Measurements from ENCODE around the gene ITFG1. TPM values are rescaled to one million over a fixed set of nuclear protein-coding genes. Genes with fewer than 3 reads are reported as not detected.
"Not testable (repeated sequence)": the region's sequence is repeated elsewhere in the genome, so short reads cannot be mapped to it uniquely, and the experiment has no call there.

The ITFG1 gene
- total RNA-seq, 1 donor from 2014 or later, result 40.9 TPM

DNA sequence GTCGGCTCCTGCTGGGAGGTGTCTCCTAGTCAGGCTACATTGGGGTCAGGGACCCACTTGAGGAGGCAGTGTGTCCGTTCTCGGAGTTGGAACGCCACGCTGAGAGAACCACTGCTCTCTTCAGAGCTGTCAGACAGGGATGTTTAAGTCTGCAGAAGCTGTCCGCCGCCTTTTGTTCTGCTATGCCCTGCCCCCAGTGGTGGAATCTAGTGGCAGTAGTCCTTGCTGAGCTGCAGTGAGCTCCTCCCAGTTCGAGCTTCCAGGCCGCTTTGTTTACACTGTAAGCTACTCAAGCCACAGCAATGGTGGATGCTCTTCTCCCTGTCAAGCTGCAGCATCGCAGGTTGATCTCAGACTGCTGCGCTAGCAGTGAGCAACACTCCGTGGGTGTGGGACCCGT is 36.0 kb downstream of the ITFG1 start:
- DNase-seq (ENCODE audit: low spot score), result no peak

DNA sequence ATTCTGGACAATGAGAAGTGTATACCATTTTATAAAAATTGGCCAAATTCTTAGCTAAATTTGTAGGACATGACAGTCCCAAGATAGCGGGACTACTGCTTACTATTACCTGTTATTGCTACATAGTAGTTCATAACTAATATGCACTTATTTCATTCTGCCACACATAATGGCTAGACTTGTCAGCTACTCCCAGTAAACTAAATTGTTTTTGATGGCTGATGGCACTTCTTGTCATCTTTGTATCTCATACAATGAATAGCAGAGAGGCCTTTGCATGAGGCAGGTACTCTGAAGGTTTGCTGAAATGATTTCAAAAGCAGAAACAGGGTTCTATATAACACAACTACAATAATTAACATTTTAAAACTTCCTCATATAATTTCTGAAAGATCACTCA is 44.0 kb downstream of the ITFG1 start:
- no peak for DNase-seq (ENCODE audit: low spot score)

DNA sequence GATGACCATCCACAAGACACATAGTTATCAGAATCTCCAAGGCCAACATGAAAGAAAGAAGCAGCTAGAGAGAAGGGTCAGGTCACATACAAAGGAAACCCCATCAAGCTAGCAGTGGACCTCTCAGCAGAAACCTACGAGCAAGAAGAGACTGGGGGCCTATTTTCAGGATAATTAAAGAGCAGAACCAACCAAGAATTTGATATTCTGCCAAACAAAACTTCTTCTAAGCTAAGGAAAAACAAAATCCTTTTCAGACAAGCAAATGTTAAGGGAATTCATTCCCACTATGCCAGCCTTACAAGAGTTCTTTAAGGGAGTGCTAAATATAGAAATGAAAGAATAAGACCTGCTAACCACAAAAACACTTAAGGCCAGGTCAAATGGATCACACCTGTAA is 47.8 kb downstream of the ITFG1 start:
- no peak for DNase-seq (ENCODE audit: low spot score)

DNA sequence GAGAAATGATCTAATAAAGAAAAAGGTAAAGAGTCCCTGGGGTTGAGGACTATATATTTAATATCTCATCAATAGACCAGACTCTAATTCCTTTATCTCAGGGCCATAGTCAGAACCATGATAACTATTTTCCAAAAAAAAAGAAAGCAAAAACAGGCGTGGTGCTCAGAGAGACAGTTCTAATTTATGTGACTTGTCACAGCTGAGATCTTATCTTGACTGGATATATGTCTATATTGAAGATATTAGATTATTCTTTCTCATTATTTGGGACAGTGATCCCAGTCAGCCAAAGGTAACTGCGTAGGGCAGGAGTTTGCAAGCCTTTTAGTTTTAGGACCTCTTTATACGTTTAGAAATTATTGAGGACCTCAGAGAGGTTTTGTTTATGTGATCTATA is 52.4 kb downstream of the ITFG1 start:
- no peak for DNase-seq (ENCODE audit: low spot score)

DNA sequence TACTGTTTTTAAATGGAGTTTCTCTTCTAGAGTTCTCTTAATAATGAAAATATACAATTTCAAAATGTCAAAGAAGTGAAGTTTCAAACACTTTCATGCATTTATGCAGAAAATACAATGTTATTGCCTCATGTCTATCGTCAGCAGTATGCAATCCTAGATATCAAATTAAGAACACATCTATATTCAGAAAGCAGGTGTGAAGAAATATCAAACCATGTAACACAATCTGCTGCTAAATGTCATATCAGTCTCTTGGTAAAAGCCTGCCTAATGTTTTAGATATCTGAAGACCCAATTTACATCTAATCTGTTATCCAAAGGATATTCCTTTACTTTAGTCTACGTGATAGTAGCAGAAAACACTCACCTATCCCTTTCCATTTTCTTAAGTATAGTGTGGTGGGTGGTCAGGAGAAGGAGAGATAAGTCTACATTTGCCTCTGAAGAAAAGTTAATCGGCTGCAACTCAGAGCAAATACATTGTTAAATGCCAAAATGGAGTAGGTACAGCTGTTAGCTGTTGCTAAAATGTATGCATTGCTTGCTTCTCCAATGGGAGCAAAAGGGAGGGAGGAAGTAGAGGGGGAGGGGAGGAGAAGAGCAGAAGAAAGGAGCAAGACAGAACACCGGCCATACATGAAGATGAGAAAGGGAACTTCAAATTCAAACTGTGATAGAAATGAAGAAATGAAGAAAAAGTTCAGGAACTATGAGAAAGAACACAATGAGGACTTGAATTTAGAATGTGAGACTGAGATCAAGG is 64.9 kb downstream of the ITFG1 start:
- no peak for DNase-seq (ENCODE audit: low spot score)

DNA sequence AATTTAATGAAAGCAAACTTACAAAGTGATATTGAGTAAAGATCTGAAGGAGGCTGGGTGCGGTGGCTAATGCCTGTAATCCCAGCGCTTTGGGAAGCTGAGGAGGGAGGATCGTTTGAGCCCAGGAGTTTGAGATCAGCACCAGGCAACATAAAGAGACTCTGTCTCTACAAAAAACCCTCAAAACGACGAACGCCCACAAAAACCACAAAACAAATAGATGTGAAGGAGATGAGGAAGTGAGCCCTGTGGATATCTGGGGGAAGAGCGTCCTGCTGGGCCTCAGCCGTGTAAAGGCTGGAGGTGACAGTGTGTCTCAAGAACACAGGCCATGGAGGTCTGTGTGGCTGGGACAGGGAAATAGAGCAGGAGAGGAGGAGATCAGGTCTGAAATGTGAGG is 68.8 kb downstream of the ITFG1 start:
- DNase-seq (ENCODE audit: low spot score), result peak; percentile 96

DNA sequence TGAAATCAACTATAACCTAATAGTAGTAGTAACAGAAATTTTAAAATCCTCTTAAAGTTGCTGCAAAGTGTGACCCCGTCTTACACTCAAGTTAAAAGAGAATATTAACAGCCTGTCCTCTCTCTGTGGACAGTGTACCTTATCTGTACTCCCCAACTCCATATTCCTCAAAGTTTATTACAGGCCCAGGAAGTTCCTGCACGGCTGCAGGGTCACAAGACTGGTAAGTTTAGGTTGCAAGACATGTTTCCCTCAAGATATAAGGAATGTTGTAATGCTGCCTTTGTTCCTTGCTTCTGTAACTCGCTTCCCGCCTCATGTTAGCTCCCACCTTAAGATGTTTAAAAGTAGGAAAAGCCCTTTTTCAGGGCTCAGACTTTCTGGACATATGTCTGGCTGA is 72.2 kb downstream of the ITFG1 start:
- DNase-seq (ENCODE audit: low spot score), result no peak

DNA sequence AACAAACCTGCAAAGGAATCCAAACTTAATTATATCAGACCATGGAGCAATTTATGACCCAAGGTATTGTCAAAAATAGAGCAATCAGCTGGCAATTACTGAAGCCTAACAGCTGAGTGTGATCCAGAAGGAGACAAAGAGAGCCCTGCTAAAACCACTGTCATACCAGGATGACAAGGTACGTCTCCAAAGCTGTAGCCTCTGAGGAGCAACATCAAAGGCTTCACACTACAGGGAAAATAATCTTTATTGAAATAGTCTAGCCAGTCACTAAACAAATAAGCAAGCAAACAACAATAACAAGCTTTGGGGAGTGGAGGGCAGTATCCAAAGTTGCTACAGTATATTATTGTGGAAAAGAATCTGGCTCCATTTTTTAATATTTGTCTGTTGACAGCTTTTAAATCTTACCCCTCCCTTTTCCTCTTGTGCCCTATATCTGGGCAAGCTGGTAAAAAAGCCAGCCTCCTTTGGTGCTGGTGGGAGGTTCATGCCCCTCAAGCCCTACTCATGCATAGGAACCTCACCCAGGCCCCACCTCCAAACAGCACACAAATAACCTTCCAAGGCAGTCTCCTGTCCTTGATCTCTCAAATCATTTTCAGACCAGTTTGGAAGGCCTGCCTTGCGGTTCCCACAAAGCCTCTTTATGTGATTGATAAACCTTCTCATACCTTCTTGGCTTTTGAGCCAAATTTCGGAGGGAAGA is 73.7 kb downstream of the ITFG1 start:
- no peak for DNase-seq (ENCODE audit: low spot score)

DNA sequence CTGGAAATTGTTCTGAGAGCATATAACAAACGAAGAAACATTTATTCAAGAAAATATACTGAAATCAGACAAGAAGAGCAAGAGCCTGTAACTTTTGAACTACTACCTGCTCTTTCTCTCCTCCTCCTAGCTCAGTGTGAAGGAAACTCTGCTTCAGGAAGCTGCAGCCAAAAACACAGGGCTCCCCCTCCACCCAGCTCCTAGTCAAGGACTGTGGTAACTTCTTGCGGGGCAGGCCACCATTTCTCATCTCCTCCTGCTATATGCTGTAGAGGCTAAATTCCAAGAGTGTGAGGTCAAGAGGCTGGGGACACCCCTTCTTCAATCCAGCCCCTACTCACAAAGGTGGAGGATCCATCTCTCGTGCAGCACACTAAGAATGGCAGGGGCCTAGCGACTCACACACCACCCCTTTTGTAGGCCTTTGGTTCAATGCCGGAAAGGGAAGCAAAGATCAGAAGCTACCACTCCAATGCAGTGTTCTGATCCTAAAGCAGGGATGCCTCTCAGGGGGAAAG is 74.6 kb downstream of the ITFG1 start:
- no peak for DNase-seq (ENCODE audit: low spot score)

DNA sequence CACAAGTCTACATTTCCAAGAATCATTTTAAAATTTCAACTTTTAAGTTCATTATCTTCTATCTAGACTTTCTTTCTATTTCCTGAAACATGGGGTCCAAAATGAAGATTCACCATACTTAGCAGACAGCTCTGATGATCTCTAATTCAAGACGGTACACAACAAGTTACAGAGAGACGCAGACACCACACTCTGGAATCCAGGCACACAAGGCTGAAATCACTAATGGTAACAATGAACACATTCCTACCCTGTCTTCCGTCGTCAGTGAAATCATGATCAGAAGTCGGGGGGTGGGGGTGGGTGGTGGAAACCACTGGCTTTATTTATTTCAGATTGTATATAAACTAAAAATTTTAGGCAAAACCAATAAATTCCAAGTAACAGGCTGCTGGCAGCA is 78.5 kb downstream of the ITFG1 start:
- no peak for DNase-seq (ENCODE audit: low spot score)

DNA sequence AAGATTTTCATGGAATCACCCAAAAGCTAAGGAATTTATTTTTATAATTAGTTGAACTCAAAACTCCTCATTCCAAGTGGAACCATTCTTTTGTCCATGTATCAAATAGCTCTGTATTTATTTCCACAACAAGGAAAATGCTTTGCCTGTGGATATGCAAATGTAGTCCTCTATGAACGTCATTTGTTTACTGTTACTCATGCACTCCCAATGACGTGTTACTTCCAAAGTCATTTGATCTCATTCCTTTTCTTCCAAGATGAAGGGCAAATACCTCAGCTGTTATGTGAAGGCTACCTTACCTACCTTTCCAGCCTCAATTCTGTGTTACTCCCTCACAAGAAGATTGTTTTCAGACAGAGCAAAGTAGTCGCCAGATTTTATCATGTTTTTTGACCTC is 83.7 kb downstream of the ITFG1 start:
- no peak for DNase-seq (ENCODE audit: low spot score)

DNA sequence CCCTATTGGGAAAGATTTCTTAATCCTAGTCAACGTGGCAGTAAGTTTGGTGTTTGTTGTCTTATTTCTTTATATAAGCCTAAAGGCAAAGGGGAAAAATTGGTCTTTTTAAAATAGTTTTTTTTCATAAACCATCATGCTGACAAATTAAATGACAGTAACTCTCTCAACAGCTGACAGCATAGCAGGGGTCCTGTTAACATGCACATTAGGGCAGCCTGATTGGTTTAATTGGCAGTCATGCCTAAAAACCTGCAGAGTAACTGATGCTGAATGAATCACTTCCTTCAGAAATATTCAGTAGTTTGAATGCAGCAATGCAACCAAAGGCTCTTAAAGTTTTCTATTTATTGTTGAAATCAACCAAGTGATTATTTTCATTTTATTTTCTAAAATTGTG is 85.4 kb downstream of the ITFG1 start:
- DNase-seq (ENCODE audit: low spot score), result no peak

DNA sequence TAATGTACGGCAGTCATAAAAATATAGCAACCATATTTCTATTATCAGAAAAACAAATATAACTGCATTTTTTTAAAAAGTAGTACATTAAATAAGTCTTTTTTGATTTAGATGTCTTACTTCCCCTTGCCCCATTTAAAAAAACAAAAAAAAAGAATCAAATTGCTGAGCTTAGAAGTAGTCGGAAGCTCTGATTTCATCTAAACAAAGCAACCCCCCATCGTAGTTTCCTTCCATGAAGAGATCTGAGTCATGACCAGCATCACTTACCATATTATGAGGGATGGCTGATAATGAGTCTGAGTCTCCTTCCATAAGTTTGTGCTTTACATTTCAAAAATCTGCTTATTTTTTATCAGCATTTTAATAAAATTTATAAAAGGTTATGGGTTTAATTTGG is 86.2 kb downstream of the ITFG1 start:
- no peak for DNase-seq (ENCODE audit: low spot score)

DNA sequence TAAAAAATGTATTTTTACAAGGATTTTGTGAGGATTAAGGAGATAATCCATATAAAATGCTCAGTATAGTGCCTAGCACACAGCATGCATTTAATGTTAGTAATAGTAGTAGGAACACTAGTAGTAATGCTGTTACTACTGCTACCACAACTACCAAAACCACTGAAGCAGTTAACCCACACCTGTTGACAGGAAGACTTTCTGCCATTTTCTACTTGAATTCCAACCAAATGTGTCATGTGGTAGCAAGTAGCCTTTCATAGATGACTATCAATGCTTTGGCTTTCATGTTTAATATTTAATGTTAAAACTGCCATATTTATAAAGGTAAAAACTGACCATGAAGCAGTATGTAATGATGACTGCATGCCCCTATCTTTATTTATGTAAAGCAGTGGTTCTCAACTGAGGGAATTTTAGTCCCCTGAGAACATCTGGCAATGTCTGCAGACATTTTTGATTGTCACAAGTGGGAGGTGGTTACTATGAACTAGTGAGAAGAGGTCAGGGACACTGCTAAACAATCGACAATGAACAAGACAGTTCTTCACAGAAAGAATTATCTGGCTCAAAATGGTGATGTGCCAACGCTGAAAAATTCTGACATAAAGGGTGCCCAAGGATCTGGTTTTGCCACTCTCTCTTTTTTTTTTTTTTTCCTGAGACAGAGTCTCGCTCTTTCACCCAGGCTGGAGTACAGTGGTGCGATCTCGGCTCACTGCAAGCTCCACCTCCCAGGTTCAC is 89.4 kb downstream of the ITFG1 start:
- no peak for DNase-seq (ENCODE audit: low spot score)

DNA sequence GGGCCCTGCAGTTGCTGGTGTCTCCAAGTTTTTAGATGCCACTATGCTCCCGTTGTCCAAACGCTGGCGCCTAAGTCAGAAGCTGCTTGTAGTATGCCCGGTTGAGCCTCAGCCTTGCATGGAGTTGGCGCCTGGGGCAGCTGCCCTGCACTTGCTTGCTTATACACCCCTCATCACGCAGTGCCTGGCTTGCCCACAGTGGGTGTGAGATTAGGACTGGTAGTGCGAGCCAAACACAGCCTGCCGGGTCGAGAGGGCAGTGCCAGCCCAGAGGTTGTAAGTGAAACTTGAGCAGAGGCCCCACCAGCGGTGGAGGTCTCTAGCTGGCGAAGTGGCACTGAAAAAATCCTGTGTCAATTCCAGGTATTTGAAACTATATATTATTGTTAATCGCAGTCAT is 90.3 kb downstream of the ITFG1 start:
- DNase-seq (ENCODE audit: low spot score), result no peak

DNA sequence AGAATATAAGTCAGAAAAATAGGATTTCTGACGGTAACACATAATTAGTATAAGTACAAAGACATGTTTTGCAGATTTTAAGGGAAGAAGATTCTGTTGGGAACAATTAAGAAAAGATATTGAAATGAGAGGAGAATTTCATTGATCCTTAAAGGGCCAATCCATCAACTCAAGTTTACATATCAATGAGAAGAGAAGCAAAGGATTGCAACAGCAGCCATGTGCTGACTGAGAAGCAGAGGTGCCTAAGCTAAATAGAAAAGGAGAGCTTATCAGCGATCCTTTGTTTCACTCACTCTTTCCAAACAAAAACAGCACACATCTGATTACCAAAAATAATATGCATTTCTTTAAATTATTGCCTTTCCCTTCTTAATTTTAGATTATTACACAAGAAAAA is 94.6 kb downstream of the ITFG1 start:
- no peak for DNase-seq (ENCODE audit: low spot score)

DNA sequence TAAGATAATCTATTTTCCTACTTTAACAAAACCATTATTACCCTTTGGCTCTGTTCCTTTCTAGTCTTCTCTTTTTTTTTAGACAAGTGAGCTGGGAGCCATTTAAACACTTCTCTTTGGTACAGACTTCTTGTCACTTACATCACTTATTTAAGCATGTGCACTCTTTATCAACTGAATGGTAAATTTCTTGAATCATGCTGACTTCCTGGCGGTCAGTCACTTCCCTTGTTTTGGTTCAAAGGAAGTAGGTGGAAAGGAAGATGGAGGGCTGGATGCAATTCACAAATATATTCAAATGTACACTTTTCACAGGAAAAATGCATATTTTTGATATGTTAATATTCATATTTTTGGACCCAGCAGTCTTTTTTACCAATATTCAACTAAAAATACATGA is 97.1 kb downstream of the ITFG1 start:
- no peak for DNase-seq (ENCODE audit: low spot score)

DNA sequence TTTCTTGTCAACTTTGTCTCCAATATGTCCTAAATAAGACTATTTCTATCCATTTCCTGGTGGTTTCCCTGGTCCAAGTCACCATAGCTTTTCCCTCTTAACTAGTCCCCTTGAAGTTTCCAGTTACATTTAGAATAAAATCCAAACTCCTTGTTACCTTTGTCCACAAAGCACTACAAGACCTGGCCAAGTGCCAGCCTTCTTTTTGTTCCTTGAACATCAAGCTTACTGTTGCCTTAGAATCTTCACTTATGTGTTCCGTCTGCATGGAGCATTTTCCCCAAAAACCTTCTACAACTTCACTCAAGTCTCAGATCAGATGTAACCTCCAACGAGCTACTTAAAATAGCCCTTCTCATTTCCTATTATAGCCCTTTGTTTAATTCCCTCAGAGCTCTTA is 101.4 kb downstream of the ITFG1 start:
- DNase-seq (ENCODE audit: low spot score), result no peak

DNA sequence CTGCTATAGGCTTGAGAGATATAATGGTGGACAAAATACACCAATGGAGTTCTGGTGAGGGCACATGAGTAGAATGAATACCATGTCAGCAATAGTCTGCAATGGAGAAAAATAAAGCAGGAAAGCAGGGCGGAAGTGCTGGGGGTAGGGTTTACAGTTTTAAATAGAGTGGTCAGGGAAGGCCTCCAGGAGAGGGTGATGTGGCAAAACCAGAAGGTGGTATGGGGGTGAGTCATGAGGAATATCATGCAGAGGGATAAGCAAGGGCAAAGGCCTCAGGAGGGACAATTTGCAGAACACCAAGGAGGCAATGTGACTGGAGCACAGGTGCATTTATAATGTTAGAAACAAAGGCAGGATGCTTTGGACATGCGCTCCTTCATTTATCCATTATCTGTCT is 102.0 kb downstream of the ITFG1 start:
- DNase-seq (ENCODE audit: low spot score), result no peak

DNA sequence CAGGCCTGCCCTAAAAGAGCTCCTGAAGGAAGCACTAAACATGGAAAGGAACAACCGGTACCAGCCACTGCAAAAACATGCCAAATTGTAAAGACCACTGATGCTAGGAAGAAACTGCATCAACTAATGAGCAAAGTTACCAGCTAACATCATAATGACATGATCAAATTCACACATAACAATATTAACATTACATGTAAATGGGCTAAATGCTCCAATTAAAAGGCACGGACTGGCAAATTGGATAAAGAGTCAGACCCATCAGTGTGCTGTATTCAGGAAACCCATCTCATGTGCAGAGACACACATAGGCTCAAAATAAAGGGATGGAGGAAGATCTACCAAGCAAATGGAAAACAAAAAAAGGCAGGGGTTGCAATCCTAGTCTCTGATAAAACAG is 111.8 kb downstream of the ITFG1 start:
- not testable (repeated sequence) for DNase-seq (ENCODE audit: low spot score)

DNA sequence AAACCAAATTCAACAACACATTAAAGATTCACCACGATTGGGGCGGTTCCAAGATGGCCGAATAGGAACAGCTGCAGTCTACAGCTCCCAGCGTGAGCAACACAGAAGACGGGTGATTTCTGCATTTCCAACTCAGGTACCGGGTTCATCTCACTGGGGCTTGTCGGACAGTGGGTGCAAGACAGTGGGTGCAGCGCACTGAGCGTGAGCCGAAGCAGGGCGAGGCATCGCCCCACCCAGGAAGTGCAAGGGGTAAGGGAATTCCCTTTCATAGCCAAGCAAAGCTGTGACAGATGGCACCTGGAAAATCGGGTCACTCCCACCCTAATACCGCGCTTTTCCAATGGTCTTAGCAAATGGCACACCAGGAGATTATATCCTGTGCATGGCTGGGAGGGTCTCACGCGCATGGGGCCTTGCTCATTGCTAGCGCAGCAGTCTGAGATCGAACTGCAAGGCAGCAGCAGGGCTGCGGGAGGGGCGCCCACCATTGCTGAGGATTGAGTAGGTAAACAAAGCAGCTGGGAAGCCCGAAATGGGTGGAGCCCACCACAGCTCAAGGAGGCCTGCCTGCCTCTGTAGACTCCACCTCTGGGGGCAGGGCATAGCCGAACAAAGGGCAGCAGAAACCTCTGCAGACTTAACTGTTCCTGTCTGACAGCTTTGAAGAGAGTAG is 113.7 kb downstream of the ITFG1 start:
- not testable (repeated sequence) for DNase-seq (ENCODE audit: low spot score)

DNA sequence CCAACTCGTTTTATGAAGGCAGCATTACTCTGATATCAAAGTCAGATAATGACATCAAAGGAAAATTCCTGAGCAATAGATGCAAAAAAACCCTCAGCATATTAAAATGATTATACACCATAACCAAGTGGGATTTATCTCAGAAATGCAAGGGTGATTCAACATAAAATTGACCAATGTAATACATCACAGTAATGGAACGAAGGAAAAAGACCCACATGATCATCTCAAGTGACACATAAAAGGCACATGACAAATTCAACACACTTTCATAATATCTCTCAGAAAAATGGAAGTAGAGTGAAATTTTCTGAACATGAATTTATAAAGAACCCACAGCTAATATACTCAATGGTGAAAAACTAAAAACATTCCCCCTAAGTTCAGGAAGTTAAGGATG is 118.8 kb downstream of the ITFG1 start:
- no peak for DNase-seq (ENCODE audit: low spot score)
